Rectal smooth muscle tissue (tissue), 1 donor: ENCODE measurements around the gene MYO5C.

ENCODE experiments used
- H3K27ac ChIP-seq: one replicate; pipeline ENCODE4 v1.7.0; 2013; ENCODE audit warnings: low read depth, low read length, inconsistent platforms
- H3K27me3 ChIP-seq: one replicate; pipeline ENCODE4 v1.7.0; 2013; ENCODE audit warnings: low read length; ENCODE audit not compliant: control insufficient read depth, insufficient read depth
- H3K36me3 ChIP-seq: one replicate; pipeline ENCODE4 v1.7.0; 2013; ENCODE audit warnings: low read length; ENCODE audit not compliant: control insufficient read depth, insufficient read depth
- H3K4me1 ChIP-seq: one replicate; pipeline ENCODE4 v1.7.0; 2013; ENCODE audit warnings: low read length; ENCODE audit not compliant: control insufficient read depth, insufficient read depth
- H3K4me3 ChIP-seq: one replicate; pipeline ENCODE4 v1.7.0; 2013; ENCODE audit warnings: low read length
- H3K9ac ChIP-seq: one replicate; pipeline ENCODE4 v1.7.0; 2013; ENCODE audit warnings: low read length

Gene MYO5C

DNA sequence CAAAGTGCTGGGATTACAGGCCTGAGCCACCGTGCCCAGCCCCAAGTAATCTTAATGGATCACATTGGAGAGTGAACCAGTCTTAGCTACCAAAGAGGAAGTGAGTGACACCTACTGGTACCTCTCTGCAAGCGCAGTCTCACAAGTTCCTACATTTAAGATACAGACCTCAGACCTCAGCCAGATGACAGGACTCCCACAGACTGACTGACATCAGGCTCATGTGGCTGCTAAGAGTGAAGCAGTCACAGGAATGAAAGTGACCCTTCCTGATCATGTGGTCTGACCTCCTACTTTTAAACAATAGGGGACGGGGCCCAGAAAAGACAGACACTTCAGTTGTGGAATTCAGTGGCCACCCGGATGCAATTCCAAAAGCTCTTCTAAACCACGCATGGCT lies 68.1 kb downstream of the MYO5C start:
- H3K27me3 ChIP-seq, result no peaks in the 10 kb centered on the region
- H3K36me3 ChIP-seq, result peaks cover 3% of the 10 kb centered on the region
- H3K4me3 ChIP-seq, result no peak overlapping the region
- no peaks in the 10 kb centered on the region for H3K4me1 ChIP-seq
- H3K27ac ChIP-seq, result no peak overlapping the region
- H3K9ac ChIP-seq, result no peak overlapping the region

- Histone ChIP-seq H3K4me1 (no peaks in the 10 kb centered on the region), H3K27ac (no peak overlapping the region), H3K4me3 (no peak overlapping the region), H3K9ac (no peak overlapping the region), H3K36me3 (no peaks in the 10 kb centered on the region), H3K27me3 (no peaks in the 10 kb centered on the region)
These were observed 70.4 kb downstream of the MYO5C start for GRCh38 chr15:52225230-52225629.

DNA sequence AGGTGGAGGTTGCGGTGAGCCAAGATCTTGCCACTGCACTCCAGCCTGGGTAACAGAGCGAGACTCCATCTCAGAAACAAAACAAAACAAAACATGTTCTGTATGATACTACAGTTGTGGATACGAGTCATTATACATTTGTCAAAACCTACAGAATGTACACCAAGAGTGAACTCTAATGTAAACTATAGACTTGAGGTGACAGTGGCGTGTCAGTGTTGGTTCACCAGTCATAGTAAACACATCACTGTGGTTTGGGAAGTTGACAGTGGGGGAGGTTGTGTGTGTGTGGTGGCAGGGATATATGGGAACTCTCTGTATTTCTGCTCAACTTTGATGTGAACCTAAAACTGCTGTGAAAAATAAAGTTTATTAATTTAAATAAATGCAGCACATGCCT lies 71.4 kb downstream of the MYO5C start:
- no peaks in the 10 kb centered on the region for H3K36me3 ChIP-seq
- H3K4me3 ChIP-seq, result no peak overlapping the region
- H3K9ac ChIP-seq, result no peak overlapping the region
- H3K27ac ChIP-seq, result no peak overlapping the region
- no peaks in the 10 kb centered on the region for H3K27me3 ChIP-seq
- H3K4me1 ChIP-seq, result no peaks in the 10 kb centered on the region

DNA sequence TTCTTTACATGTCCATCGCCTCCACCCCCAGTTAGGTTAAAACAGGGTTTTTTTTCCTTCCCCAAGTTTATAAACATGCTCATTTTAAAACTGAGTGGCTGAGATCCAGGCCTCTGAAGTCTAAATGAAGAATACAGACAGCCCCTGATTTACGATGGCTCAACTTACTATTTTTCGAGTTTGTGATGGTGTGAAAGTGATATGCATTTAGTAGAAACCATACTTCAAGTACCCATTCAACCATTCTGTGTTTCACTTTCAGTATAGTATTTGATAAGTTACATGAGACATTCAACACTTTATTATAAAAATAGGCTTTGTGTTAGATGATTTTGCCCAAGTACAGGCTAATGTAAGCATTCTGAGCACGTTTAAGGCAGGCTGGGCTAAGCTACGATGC lies 73.9 kb downstream of the MYO5C start:
- H3K36me3 ChIP-seq, result peaks cover 2% of the 10 kb centered on the region
- no peak overlapping the region for H3K4me3 ChIP-seq
- H3K9ac ChIP-seq, result no peak overlapping the region
- H3K4me1 ChIP-seq, result no peaks in the 10 kb centered on the region
- H3K27me3 ChIP-seq, result no peaks in the 10 kb centered on the region
- no peak overlapping the region for H3K27ac ChIP-seq

GRCh38 chr15:52220937-52221660 lies 74.5 kb downstream of the MYO5C start:
- H3K4me1 ChIP-seq, result no peaks in the 10 kb centered on the region
- H3K4me3 ChIP-seq, result no peak overlapping the region
- H3K36me3 ChIP-seq, result peaks cover 2% of the 10 kb centered on the region
- no peaks in the 10 kb centered on the region for H3K27me3 ChIP-seq
- H3K9ac ChIP-seq, result no peak overlapping the region
- no peak overlapping the region for H3K27ac ChIP-seq

GRCh38 chr15:52220251-52220650 lies 75.4 kb downstream of the MYO5C start:
- no peaks in the 10 kb centered on the region for H3K27me3 ChIP-seq
- H3K4me3 ChIP-seq, result no peak overlapping the region
- H3K9ac ChIP-seq, result no peak overlapping the region
- no peaks in the 10 kb centered on the region for H3K4me1 ChIP-seq
- H3K36me3 ChIP-seq, result peaks cover 2% of the 10 kb centered on the region
- H3K27ac ChIP-seq, result no peak overlapping the region

DNA sequence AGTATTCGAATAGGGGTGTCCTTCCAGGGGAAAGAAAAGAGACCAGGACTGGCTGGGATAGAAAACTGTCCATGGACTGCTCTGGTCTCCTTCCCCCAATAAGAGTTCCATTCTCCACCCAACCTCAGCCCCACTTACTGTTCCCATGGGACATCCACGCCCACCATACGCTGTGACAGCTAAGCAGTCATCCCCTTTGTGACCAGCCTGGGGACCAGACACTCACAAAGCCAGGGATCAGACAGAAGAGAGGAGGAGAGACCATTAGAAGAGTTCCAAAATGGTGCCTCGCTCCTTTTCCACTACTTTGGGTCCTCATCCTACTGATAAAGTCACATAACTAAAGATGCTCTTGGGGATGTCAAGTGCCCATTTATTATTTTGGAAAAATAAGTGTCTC lies 76.8 kb downstream of the MYO5C start:
- no peaks in the 10 kb centered on the region for H3K4me1 ChIP-seq
- no peaks in the 10 kb centered on the region for H3K27me3 ChIP-seq
- no peak overlapping the region for H3K9ac ChIP-seq
- H3K4me3 ChIP-seq, result no peak overlapping the region
- H3K36me3 ChIP-seq, result peaks cover 2% of the 10 kb centered on the region
- H3K27ac ChIP-seq, result no peak overlapping the region

DNA sequence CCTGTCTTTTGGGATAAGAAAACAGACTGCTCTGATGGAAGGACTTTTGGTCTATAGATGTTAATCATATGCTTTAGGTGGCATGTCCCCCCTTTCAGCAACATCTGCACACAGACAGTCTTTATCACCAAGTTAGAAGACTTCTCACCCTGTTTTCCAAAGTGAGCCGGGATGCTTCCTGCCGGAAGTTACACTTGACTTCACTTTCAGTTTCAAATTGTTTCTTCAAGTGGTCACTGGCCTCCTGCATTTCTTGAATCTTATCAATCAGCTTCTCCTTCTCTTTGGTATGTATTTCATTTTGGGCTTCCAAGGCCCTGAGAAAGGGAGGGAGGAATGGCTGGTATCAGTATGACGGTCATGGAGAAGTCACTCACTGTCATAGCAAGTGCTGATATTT lies 77.2 kb downstream of the MYO5C start:
- Histone ChIP-seq H3K36me3 (peaks cover 2% of the 10 kb centered on the region), H3K9ac (no peak overlapping the region), H3K4me1 (no peaks in the 10 kb centered on the region), H3K4me3 (no peak overlapping the region), H3K27me3 (no peaks in the 10 kb centered on the region), H3K27ac (no peak overlapping the region)

DNA sequence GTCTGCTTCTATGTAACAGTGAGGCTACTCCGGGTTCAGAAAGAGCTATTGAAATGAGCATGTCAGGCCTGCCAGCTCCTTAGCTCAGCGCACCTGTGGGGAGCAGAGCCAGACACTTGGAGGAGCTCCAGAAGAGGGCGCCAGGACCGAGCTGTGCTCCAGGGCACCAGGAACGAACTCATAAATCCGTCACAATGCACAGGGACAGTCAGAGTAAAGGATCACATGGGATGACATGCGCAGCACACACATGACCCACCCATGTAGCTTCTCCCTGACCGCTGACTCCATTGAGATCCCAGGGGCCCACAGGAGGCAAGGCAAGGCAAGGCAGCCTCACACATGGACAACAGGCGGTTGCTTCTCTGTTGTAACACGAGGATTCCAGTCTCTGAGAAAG lies 78.4 kb downstream of the MYO5C start:
- Histone ChIP-seq H3K27ac (no peak overlapping the region), H3K9ac (no peak overlapping the region), H3K4me3 (no peak overlapping the region), H3K27me3 (no peaks in the 10 kb centered on the region), H3K4me1 (no peaks in the 10 kb centered on the region), H3K36me3 (peaks cover 7% of the 10 kb centered on the region)

- Histone ChIP-seq H3K9ac (no peak overlapping the region), H3K27ac (no peak overlapping the region), H3K27me3 (no peaks in the 10 kb centered on the region), H3K4me3 (no peak overlapping the region), H3K36me3 (peaks cover 7% of the 10 kb centered on the region), H3K4me1 (no peaks in the 10 kb centered on the region)
These were observed 81.1 kb downstream of the MYO5C start for GRCh38 chr15:52214553-52214952.

DNA sequence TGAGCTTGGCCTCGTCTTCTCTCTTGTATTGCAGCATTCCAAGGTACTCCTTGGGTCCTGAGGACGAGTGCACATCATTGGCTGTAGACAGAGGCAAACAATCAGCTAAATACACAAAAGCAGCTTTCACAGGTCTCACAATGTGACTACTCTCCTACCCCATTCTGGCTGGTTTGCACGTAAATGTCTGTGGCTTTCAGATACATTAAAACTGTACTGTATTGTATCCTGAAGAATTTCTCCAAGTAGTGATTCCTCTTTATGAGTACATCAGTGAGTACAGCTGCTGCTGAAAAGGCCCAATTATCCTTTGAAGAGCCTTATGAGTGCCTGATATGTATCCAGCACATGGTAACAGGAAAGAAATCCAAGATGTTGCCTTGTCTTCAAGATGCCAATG lies 82.4 kb downstream of the MYO5C start:
- Histone ChIP-seq H3K4me1 (no peaks in the 10 kb centered on the region), H3K27me3 (no peaks in the 10 kb centered on the region), H3K4me3 (no peak overlapping the region), H3K27ac (no peak overlapping the region), H3K36me3 (peaks cover 6% of the 10 kb centered on the region), H3K9ac (no peak overlapping the region)

- Histone ChIP-seq H3K36me3 (peaks cover 5% of the 10 kb centered on the region), H3K27ac (no peak overlapping the region), H3K27me3 (no peaks in the 10 kb centered on the region), H3K9ac (no peak overlapping the region), H3K4me3 (no peak overlapping the region), H3K4me1 (no peaks in the 10 kb centered on the region)
These were observed 87.2 kb downstream of the MYO5C start for GRCh38 chr15:52208306-52208946.

DNA sequence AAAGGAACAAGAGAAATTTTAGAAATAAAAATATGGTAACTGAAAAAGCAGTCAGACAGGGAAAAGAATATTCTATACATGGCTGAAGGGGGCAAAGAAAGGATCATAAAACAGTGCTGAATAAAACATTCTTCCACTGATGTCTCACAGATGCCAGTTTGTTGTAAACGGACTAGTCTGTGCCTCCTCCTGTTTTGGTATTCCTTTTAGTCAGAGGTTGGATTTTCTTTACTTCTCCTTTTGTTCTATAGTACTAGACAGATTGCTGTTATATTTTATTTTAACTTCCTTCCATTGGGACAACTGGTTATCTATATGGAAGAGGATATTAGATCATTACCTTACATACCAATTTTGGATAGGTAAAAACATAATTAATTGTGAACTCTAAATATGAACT lies 88.4 kb downstream of the MYO5C start:
- Histone ChIP-seq H3K27me3 (no peaks in the 10 kb centered on the region), H3K4me3 (no peak overlapping the region), H3K4me1 (no peaks in the 10 kb centered on the region), H3K27ac (no peak overlapping the region), H3K36me3 (no peaks in the 10 kb centered on the region), H3K9ac (no peak overlapping the region)
